Esophagus muscularis mucosa (tissue), 4 donors: ENCODE measurements around the gene CUX1.

ENCODE experiments used
- EP300 ChIP-seq: sonication (generic); formaldehyde crosslinking; IDR thresholded peaks from one replicate; pipeline ENCODE4 v1.6.1; 2017; ENCODE audit warnings: antibody characterized with exemption
- POLR2A ChIP-seq: fragments of 450-650 bp; IDR thresholded peaks from one replicate; pipeline ENCODE4 v1.6.1; 2017; ENCODE audit warnings: antibody characterized with exemption, moderate library complexity, mild to moderate bottlenecking, low read depth
- POLR2AphosphoS5 ChIP-seq, 2 donors: sonication (generic); formaldehyde crosslinking; IDR thresholded peaks; one replicate each; pipeline ENCODE4 v1.6.1; 2017; ENCODE audit warnings: antibody characterized with exemption in 2 of 2
- TF ChIP-seq, protein P1 (sequence below), 3 experiments: fragments of 200-600 bp in 2 of 3; fragments of 450-650 bp in 1 of 3; sonication (generic) in 2 of 3; IDR thresholded peaks; one replicate each; pipeline ENCODE4 v1.5.1; 2017 to 2019; ENCODE audit warnings: antibody characterized with exemption in 3 of 3, mild to moderate bottlenecking in 2 of 3, moderate library complexity in 1 of 3

DNA sequence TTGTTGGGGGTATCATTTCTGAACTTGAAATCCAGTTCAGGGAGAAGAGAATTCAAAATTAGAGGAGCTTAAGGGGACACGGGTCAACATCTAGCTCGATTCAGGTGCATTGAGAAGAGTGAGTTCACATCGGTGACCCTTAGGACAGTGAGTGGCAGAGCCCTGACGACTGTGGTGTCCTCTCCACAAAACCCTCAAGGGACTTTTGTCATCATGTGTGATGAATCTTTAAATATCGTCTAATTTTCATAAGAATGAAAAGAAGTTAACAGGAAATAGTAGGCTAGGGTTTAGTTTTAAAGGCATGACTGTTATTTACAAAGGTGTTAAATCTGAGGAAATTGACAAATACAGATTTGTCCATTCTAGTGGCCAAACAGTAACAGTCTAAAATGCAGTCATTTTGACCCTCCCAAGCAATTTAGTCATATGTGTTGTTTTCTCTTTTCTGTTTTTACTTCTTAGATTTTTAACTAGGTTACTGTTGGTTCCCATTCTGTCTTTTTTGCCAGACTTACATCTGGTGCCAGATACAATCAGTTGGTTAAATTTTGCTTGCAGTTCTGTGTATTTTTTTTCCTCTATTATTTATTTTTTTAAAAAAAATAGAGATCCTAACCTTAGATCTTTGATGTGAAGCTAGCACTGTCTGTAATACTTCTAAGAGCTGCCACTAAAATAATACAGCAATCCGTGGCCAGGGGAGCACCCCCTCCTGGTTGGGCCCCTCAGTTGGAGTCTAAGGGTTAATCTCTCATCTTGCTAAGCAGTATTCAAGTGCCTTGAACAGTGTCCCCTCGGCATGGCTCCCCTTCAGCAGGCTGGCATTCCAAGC lies 434.3 kb downstream of the CUX1 start:
- TF ChIP-seq, protein P1, sequence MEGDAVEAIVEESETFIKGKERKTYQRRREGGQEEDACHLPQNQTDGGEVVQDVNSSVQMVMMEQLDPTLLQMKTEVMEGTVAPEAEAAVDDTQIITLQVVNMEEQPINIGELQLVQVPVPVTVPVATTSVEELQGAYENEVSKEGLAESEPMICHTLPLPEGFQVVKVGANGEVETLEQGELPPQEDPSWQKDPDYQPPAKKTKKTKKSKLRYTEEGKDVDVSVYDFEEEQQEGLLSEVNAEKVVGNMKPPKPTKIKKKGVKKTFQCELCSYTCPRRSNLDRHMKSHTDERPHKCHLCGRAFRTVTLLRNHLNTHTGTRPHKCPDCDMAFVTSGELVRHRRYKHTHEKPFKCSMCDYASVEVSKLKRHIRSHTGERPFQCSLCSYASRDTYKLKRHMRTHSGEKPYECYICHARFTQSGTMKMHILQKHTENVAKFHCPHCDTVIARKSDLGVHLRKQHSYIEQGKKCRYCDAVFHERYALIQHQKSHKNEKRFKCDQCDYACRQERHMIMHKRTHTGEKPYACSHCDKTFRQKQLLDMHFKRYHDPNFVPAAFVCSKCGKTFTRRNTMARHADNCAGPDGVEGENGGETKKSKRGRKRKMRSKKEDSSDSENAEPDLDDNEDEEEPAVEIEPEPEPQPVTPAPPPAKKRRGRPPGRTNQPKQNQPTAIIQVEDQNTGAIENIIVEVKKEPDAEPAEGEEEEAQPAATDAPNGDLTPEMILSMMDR (IDR thresholded peaks at IDR 0.05), result no peak
- TF ChIP-seq POLR2AphosphoS5 (IDR thresholded peaks at IDR 0.05), result no peak
- TF ChIP-seq EP300, result no peak
- no peak for TF ChIP-seq POLR2A
